ENCODE results near the gene KCNJ8. TPM values are rescaled to one million over a fixed set of nuclear protein-coding genes. Genes with fewer than 3 reads are reported as not detected.
"Not testable (repeated sequence)": the region's sequence is repeated elsewhere in the genome, so short reads cannot be mapped to it uniquely, and the experiment has no call there.

KCNJ8 gene
- total RNA-seq, 1 donor from 2014 or later, result 0.93 TPM

DNA sequence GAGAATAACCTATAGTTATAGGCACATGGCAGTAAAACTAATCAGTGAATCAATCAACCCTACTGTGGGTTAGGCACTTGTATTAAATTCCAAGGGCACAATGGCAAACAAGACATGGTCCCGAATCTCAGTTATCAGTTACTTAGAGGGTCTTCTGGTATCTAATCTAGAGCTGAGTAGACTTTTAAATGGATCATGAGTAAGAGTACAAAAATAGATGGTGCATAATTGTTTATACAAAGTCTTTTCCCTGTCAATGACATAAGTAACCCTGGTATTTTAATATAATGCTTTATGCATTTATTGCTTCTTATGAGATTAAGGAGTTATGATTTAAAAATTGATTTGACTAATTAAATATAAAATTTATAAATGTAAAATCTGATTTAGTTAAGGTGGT, 23.0 kb upstream of the KCNJ8 start:
- Mint-ChIP-seq H3K4me3 (ENCODE audit: unreplicated experiment) (no peak overlapping the region), H3K27ac (ENCODE audit: unreplicated experiment) (no peak overlapping the region), H3K27me3 (ENCODE audit: low read depth, unreplicated experiment) (no peaks in the 10 kb centered on the region), H3K4me1 (ENCODE audit: low read depth, unreplicated experiment) (no peaks in the 10 kb centered on the region), H3K9me3 (ENCODE audit: unreplicated experiment) (peaks cover 5% of the 10 kb centered on the region), H3K36me3 (ENCODE audit: low read depth, unreplicated experiment) (no peaks in the 10 kb centered on the region)
- no peaks in the 10 kb centered on the region for H3K4me1 ChIP-seq (ENCODE audit: insufficient read depth, low read length)
- H2AFZ ChIP-seq (ENCODE audit: low read depth, low read length), result no peak overlapping the region
- no peaks in the 10 kb centered on the region for H3K27me3 ChIP-seq (ENCODE audit: insufficient read depth, low read length)
- TF ChIP-seq, protein P1, sequence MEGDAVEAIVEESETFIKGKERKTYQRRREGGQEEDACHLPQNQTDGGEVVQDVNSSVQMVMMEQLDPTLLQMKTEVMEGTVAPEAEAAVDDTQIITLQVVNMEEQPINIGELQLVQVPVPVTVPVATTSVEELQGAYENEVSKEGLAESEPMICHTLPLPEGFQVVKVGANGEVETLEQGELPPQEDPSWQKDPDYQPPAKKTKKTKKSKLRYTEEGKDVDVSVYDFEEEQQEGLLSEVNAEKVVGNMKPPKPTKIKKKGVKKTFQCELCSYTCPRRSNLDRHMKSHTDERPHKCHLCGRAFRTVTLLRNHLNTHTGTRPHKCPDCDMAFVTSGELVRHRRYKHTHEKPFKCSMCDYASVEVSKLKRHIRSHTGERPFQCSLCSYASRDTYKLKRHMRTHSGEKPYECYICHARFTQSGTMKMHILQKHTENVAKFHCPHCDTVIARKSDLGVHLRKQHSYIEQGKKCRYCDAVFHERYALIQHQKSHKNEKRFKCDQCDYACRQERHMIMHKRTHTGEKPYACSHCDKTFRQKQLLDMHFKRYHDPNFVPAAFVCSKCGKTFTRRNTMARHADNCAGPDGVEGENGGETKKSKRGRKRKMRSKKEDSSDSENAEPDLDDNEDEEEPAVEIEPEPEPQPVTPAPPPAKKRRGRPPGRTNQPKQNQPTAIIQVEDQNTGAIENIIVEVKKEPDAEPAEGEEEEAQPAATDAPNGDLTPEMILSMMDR (IDR thresholded peaks at IDR 0.05; ENCODE audit: insufficient read depth, low read depth, low read length), result no peak
- TF ChIP-seq EZH2 (IDR thresholded peaks at IDR 0.05; ENCODE audit: insufficient read depth, low read length), result no peak
- DNase-seq (ENCODE audit: low read depth) (no peak), FAIRE-seq (no peak)
- H3K4me3 ChIP-seq (ENCODE audit: insufficient read depth, low read depth, low read length), result no peak overlapping the region
- H4K20me1 ChIP-seq (ENCODE audit: insufficient read depth, low read length), result no peaks in the 10 kb centered on the region
- H3K9me3 ChIP-seq (ENCODE audit: insufficient read depth, low read depth, low read length), result no peaks in the 10 kb centered on the region
- H3K79me2 ChIP-seq (ENCODE audit: insufficient read depth, low read length), result no peaks in the 10 kb centered on the region
- no peak overlapping the region for H3K9ac ChIP-seq (ENCODE audit: low read length)
- no peak overlapping the region for H3K4me2 ChIP-seq (ENCODE audit: low read length)
- H3K36me3 ChIP-seq (ENCODE audit: insufficient read depth, low read length), result no peaks in the 10 kb centered on the region
- no peak overlapping the region for H3K27ac ChIP-seq (ENCODE audit: low read depth, low read length)

DNA sequence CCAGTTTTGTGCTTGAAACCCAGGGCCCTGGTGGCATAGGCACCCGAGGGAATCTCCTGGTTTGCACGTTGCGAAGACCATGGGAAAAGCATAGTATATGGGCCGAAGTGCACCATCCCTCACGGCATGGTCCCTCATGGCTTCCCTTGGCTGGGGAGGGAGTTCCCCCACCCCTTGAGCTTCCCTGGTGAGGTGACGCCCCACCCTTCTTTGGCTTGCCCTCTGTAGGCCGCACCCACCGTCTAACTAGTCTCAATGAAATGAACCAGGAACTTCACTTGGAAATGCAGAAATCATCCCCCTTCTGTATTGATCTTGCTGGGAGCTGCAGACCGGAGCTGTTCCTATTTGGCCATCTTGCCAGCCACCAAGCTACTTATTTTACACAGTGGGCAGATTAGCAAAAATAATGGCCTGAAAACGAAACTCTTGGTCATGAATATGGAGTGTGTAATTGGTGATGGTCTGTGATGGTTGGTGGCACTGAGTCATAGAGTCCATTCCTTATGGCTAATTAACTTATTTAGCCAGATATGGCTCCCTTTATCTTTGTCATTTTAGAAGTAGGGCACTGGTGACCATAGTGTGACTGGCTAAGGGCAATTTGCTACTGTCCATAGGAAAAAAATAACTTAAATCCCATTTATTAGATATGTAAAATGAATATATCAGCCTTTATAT, 21.3 kb upstream of the KCNJ8 start:
- DNase-seq (ENCODE audit: low read depth), result no peak

DNA sequence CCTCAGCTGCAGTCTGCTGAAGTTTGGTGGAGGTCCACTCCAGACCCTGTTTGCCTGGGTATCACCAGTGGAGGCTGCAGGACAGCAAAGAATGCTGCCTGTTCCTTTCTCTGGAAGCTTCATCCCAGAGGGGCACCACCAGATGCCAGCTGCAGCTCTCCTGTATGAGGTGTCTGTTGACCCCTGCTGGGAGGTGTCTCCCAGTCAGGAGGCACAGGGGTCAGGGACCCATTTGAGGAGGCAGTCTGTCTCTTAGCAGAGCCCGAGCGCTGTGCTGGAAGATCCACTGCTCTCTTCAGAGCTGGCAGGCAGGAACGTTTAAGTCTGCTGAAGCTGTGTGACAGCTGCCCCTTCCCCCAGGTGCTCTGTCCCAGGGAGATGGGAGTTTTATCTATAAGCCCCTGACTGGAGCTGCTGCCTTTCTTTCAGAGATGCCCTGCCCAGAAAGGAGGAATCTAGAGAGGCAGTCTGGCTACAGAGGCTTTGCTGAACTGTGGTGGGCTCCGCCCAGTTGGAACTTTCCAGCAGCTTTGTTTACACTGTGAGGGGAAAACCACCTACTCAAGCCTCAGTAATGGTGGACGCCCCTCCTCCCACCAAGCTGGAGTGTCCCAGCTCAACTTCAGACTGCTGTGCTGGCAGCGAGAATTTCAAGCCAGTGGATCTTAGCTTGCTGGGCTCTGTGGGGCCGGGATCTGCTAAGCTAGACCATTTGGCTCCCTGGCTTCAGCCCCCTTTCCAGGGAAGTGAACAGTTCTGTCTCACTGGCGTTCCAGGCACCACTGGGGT, 20.5 kb upstream of the KCNJ8 start:
- not testable (repeated sequence) for H3K27ac ChIP-seq (ENCODE audit: low read depth, low read length); DNase-seq (ENCODE audit: low read depth); H3K27me3 ChIP-seq (ENCODE audit: insufficient read depth, low read length); H3K4me1 Mint-ChIP-seq (ENCODE audit: low read depth, unreplicated experiment); H3K79me2 ChIP-seq (ENCODE audit: insufficient read depth, low read length); H3K9me3 ChIP-seq (ENCODE audit: insufficient read depth, low read depth, low read length); H3K4me2 ChIP-seq (ENCODE audit: low read length); H3K4me3 ChIP-seq (ENCODE audit: insufficient read depth, low read depth, low read length); H3K36me3 ChIP-seq (ENCODE audit: insufficient read depth, low read length); H2AFZ ChIP-seq (ENCODE audit: low read depth, low read length); H4K20me1 ChIP-seq (ENCODE audit: insufficient read depth, low read length); FAIRE-seq; H3K27me3 Mint-ChIP-seq (ENCODE audit: low read depth, unreplicated experiment); H3K36me3 Mint-ChIP-seq (ENCODE audit: low read depth, unreplicated experiment); H3K9ac ChIP-seq (ENCODE audit: low read length); H3K4me3 Mint-ChIP-seq (ENCODE audit: unreplicated experiment); H3K4me1 ChIP-seq (ENCODE audit: insufficient read depth, low read length); H3K9me3 Mint-ChIP-seq (ENCODE audit: unreplicated experiment); H3K27ac Mint-ChIP-seq (ENCODE audit: unreplicated experiment)

More for the DNA sequence above, 21.3 kb upstream of the KCNJ8 start:
- H4K20me1 ChIP-seq (ENCODE audit: insufficient read depth, low read length), result no peaks in the 10 kb centered on the region
- no peak overlapping the region for H2AFZ ChIP-seq (ENCODE audit: low read depth, low read length)
- no peaks in the 10 kb centered on the region for H3K36me3 Mint-ChIP-seq (ENCODE audit: low read depth, unreplicated experiment)
- H3K27ac Mint-ChIP-seq (ENCODE audit: unreplicated experiment), result no peak overlapping the region
- FAIRE-seq, result no peak
- H3K27me3 ChIP-seq (ENCODE audit: insufficient read depth, low read length), result no peaks in the 10 kb centered on the region
- H3K9me3 Mint-ChIP-seq (ENCODE audit: unreplicated experiment), result peaks cover 7% of the 10 kb centered on the region
- H3K27ac ChIP-seq (ENCODE audit: low read depth, low read length), result no peak overlapping the region
- H3K4me1 Mint-ChIP-seq (ENCODE audit: low read depth, unreplicated experiment), result no peaks in the 10 kb centered on the region
- H3K4me3 Mint-ChIP-seq (ENCODE audit: unreplicated experiment), result no peak overlapping the region
- H3K79me2 ChIP-seq (ENCODE audit: insufficient read depth, low read length), result no peaks in the 10 kb centered on the region
- TF ChIP-seq, protein P1 (IDR thresholded peaks at IDR 0.05; ENCODE audit: insufficient read depth, low read depth, low read length), result no peak
- no peak for TF ChIP-seq EZH2 (IDR thresholded peaks at IDR 0.05; ENCODE audit: insufficient read depth, low read length)
- no peaks in the 10 kb centered on the region for H3K4me1 ChIP-seq (ENCODE audit: insufficient read depth, low read length)
- H3K4me3 ChIP-seq (ENCODE audit: insufficient read depth, low read depth, low read length), result no peak overlapping the region
- H3K4me2 ChIP-seq (ENCODE audit: low read length), result no peak overlapping the region
- no peak overlapping the region for H3K9ac ChIP-seq (ENCODE audit: low read length)
- no peaks in the 10 kb centered on the region for H3K9me3 ChIP-seq (ENCODE audit: insufficient read depth, low read depth, low read length)
- H3K27me3 Mint-ChIP-seq (ENCODE audit: low read depth, unreplicated experiment), result no peaks in the 10 kb centered on the region
- no peaks in the 10 kb centered on the region for H3K36me3 ChIP-seq (ENCODE audit: insufficient read depth, low read length)

DNA sequence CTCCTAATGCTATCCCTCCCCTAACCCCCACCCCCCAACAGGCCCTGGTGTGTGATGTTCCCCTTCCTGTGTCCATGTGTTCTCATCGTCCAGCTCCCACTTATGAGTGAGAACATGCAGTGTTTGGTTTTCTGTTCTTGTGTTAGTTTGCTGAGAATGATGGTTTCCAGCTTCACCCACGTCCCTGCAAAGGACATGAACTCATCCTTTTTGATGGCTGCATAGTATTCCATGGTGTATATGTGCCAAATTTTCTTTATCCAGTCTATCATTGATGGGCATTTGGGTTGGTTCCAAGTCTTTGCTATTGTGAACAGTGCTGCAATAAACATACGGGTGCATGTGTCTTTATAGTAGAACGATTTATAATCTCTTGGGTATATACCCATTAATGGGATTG, 15.2 kb upstream of the KCNJ8 start:
- H3K4me1 ChIP-seq (ENCODE audit: insufficient read depth, low read length); H3K9ac ChIP-seq (ENCODE audit: low read length); H3K36me3 ChIP-seq (ENCODE audit: insufficient read depth, low read length); H3K4me1 Mint-ChIP-seq (ENCODE audit: low read depth, unreplicated experiment); H4K20me1 ChIP-seq (ENCODE audit: insufficient read depth, low read length); H3K4me3 Mint-ChIP-seq (ENCODE audit: unreplicated experiment); H3K27ac Mint-ChIP-seq (ENCODE audit: unreplicated experiment); H3K27me3 Mint-ChIP-seq (ENCODE audit: low read depth, unreplicated experiment); H2AFZ ChIP-seq (ENCODE audit: low read depth, low read length); DNase-seq (ENCODE audit: low read depth); H3K9me3 ChIP-seq (ENCODE audit: insufficient read depth, low read depth, low read length); H3K79me2 ChIP-seq (ENCODE audit: insufficient read depth, low read length); H3K27ac ChIP-seq (ENCODE audit: low read depth, low read length); H3K27me3 ChIP-seq (ENCODE audit: insufficient read depth, low read length); H3K9me3 Mint-ChIP-seq (ENCODE audit: unreplicated experiment); H3K36me3 Mint-ChIP-seq (ENCODE audit: low read depth, unreplicated experiment); H3K4me2 ChIP-seq (ENCODE audit: low read length); FAIRE-seq; H3K4me3 ChIP-seq (ENCODE audit: insufficient read depth, low read depth, low read length): not testable (repeated sequence)

All from astrocyte (in vitro differentiated cells and primary cell).